Ureter (tissue), 1 donor: ENCODE data around the gene SULT4A1. TPM values are rescaled to one million over a fixed set of nuclear protein-coding genes. Genes with fewer than 3 reads are reported as not detected.

ENCODE experiments used
- DNase-seq: peaks from one replicate; pipeline ENCODE4 v3.0.0-alpha.2; 2020; ENCODE audit warnings: low spot score
- total RNA-seq: library from RNA; stranded (reverse); gene quantifications from one replicate; pipeline ENCODE4 v1.2.4, GENCODE V29; 2023
- donor health status: DM: yes; HTN: yes; CAD: no.

Gene SULT4A1
- total RNA-seq, 1 donor from 2014 or later: 1.8 TPM

- DNase-seq: no peak
These were observed 784 bp downstream of the SULT4A1 start for GRCh38 chr22:43861529-43861928.

GRCh38 chr22:43860831-43861230 lies 1.5 kb downstream of the SULT4A1 start:
- DNase-seq: no peak

GRCh38 chr22:43860126-43860525 lies 2.2 kb downstream of the SULT4A1 start:
- DNase-seq: no peak

- no peak for DNase-seq
These were observed 2.7 kb downstream of the SULT4A1 start for GRCh38 chr22:43859621-43860020.

- no peak for DNase-seq
These were observed 3.1 kb downstream of the SULT4A1 start for GRCh38 chr22:43859176-43859575.

- DNase-seq: no peak
These were observed 4.0 kb downstream of the SULT4A1 start for GRCh38 chr22:43858156-43858895.

GRCh38 chr22:43857367-43857766 lies 4.9 kb downstream of the SULT4A1 start:
- no peak for DNase-seq

- DNase-seq: no peak
These were observed 6.9 kb downstream of the SULT4A1 start for GRCh38 chr22:43855431-43855830.

- no peak for DNase-seq
These were observed 7.5 kb downstream of the SULT4A1 start for GRCh38 chr22:43854786-43855271.

GRCh38 chr22:43854121-43854785 lies 8.1 kb downstream of the SULT4A1 start:
- no peak for DNase-seq

- DNase-seq: no peak
These were observed 8.9 kb downstream of the SULT4A1 start for GRCh38 chr22:43853328-43853931.

GRCh38 chr22:43852573-43853327 lies 9.6 kb downstream of the SULT4A1 start:
- DNase-seq: no peak

GRCh38 chr22:43851979-43852307 lies 10.4 kb downstream of the SULT4A1 start:
- no peak for DNase-seq

GRCh38 chr22:43851058-43851978 lies 11.0 kb downstream of the SULT4A1 start:
- DNase-seq: no peak

- DNase-seq: no peak
These were observed 11.8 kb downstream of the SULT4A1 start for GRCh38 chr22:43850529-43850928.

GRCh38 chr22:43849731-43850130 lies 12.6 kb downstream of the SULT4A1 start:
- no peak for DNase-seq

GRCh38 chr22:43848366-43849171 lies 13.7 kb downstream of the SULT4A1 start:
- no peak for DNase-seq

GRCh38 chr22:43847376-43848289 lies 14.7 kb downstream of the SULT4A1 start:
- no peak for DNase-seq

- no peak for DNase-seq
These were observed 15.3 kb downstream of the SULT4A1 start for GRCh38 chr22:43846966-43847365.
